ENCODE data around the gene CLGN.

The CLGN gene

GRCh38 chr4:140373328-140374129 is 53.9 kb downstream of the CLGN start, which contains the start of gene SCOC:
Gene SCOC, plus strand, starts transcription at chr4:140373646. Its CDS starts 5,525 bp downstream, at chr4:140379171.
- peak; percentile 91 to 97 for DNase-seq

GRCh38 chr4:140372751-140373327 is 54.6 kb downstream of the CLGN start:
- peak in 1 of 2 experiments; percentile 23 for DNase-seq

- no peak for DNase-seq
Observed at GRCh38 chr4:140368686-140369085, 58.8 kb downstream of the CLGN start.

DNA sequence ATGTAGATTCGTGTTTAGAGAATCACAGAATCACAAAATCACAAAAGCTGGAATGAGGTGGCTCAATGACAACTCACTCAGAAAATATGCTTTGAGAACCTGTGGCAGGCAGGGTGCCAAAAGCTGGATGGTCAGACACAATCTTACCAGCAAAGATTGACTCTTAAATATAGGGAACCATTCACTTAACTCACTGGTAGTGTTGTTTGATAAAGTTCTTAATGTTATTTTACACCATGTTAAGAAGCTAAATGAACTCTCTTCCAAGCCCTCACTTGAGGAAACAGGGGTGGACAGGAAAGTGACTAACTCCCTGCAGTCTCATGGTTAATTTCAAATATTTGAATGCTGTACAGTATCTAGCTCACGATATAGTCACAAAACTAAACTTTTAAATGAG is 59.7 kb downstream of the CLGN start:
- no peak for DNase-seq

- DNase-seq, result no peak
Observed at GRCh38 chr4:140363558-140363957, 63.9 kb downstream of the CLGN start.

DNA sequence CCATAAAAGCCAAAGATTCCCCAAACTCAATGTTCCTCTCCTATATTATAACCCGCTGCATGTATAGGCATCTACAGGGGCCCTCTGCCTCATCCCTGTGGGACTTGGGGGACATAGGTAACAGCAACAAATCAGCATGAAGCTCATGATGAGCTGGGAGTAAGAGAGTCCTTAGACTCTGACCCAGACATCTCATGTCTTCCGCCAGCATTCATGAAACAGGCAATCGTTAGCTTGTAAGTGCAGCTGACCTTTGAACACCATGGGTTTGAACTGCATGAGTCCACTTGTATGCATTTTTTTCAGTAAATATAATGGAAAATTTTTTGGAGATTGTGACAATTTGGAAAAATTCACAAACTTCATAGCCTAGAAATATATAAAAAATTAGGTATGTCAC is 64.4 kb downstream of the CLGN start:
- DNase-seq, result no peak

- no peak for DNase-seq
Observed at GRCh38 chr4:140361099-140361498, 66.3 kb downstream of the CLGN start.

DNA sequence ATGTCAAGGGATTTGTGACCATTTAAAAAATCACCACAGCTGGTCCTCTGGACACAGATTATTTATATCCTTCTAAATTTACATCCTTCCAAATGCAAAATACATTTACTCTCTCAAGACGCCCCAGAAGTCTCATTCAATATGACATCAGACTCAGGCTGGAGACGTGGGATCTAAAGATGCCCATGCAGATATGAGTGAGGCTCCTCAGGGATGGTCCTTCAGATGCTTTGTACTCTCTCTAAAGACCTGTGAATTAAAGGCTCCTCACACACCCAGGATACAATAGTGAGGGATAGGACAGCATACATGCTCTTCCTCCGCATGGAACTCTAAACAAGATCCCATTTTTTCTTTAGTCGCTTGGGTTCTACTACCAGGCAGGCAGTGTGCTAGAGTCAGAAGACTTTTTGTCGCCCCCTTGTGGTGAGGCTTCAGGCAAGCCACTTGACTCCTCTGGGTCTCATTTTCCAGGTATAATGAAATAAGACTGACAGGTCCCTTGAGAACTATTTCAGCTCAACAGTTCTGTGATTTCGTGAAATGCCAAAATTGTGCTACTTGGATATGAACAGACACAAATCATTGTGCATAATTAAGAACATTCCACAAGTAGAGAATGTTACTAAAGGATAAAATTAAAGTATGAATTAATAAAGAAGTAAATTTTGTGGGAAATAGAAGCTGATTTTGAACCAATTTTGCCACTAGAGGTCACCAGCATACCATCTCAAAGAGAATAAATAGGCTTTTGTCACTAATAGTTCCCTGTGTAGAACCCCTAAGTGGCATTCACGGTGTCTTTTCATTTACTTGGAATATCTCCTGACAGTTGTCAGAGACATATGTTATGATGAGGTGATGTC is 67.7 kb downstream of the CLGN start:
- DNase-seq, result peak; percentile 65 to 71

GRCh38 chr4:140358281-140358680 is 69.2 kb downstream of the CLGN start:
- no peak for DNase-seq

- DNase-seq, result no peak
Observed at GRCh38 chr4:140357868-140358267, 69.6 kb downstream of the CLGN start.

DNA sequence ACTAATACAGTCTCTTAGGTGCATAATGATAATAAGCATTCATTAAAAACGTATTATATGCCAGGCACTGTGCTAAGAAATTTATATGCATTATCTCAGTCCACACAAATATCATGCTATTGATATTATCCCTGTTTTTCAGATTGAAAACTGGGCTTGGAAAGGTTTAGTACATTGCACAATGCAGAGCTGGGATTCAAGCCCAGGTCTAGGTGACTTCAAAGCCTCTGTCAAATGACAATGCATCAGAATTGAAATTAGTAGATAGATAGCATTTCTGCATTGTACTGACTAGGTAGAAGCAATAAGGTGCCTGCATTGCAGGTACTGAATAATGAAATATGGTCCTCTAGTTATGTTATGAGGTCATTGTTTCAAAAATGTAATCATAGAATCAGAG is 72.2 kb downstream of the CLGN start:
- DNase-seq, result no peak

GRCh38 chr4:140353786-140354185 is 73.7 kb downstream of the CLGN start:
- no peak for DNase-seq

- no peak for DNase-seq
Observed at GRCh38 chr4:140351093-140352075, 76.1 kb downstream of the CLGN start.

GRCh38 chr4:140349816-140350215 is 77.6 kb downstream of the CLGN start:
- DNase-seq, result no peak

GRCh38 chr4:140346136-140346535 is 81.3 kb downstream of the CLGN start:
- DNase-seq, result no peak

DNA sequence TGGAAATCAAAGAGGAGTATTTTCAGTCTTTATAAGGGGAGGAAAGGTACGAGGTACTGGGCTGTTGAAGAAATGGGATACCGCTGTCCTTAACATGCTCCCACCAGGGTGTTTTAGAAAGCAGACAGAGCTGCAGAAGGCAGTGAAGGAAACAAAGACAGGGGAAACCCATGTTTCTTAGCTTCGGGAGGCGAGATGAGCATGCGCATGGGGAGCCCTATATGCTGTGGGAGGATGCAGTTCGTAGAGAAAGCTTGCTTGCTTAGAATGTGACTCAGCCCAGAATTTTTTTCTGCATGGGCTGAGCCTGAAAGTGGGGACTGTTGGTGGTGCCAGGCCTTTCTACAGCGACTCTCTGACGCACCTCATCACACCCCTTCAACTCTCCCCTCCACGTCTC is 82.8 kb downstream of the CLGN start:
- no peak for DNase-seq

DNA sequence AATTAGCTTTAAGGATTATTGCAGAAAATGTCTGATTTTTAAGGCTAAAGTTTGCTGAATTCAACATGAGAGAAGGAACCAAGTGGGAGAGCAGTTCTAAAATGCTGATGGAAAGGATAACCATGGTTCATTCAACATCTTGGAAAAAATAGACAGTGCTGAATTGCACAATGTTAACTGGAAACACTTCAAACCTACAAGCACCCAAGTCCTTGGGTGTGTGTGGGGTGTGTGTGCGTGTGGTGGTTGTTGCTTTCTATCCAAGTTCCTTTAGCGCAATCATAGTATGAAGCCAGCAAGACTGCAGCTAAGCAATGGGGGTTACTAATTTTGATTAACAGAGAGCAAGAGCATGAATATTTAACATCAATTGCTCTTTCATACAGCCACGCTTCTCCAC is 83.3 kb downstream of the CLGN start:
- no peak for DNase-seq

GRCh38 chr4:140343303-140343702 is 84.1 kb downstream of the CLGN start:
- no peak for DNase-seq

- no peak for DNase-seq
Observed at GRCh38 chr4:140342620-140343019, 84.8 kb downstream of the CLGN start.

Data from stimulated activated CD4-positive, alpha-beta T cell treated with anti-CD3 and anti-CD28 coated beads, Interleukin-4, amount 100 ng/mL, for 4 hours (primary cell).